GM12878 (cell line): ENCODE measurements around the gene ZNF644. TPM values are rescaled to one million over a fixed set of nuclear protein-coding genes. Genes with fewer than 3 reads are reported as not detected.

Source experiments
- ATAC-seq: fragments of 200-7000 bp; cut with Tn5 transposase; 3 replicates; pipeline ENCODE4 v1.9.1; 2020; ENCODE audit warnings: mild to moderate bottlenecking, moderate library complexity
- BruUV-seq: library from RNA; stranded (reverse); fragments of 400-500 nt; replicated peaks from 2 replicates; lab custom pipeline; 2021; lab: Mats Ljungman, UMichigan
- CTCF ChIA-PET: fragments of 300-600 bp; sonication (Branson Sonifier 250); formaldehyde crosslinking; extraction: SDS; loops from one replicate; lab custom pipeline; 2021; ENCODE audit warnings: inconsistent platforms; lab: Yijun Ruan, JAX
- POLR2A ChIA-PET: fragments of 350-600 bp; formaldehyde crosslinking; extraction: SDS; loops from one replicate; lab custom pipeline; 2021; ENCODE audit warnings: inconsistent platforms; lab: Charles Lee
- RAD21 ChIA-PET: fragments of 300-600 bp; sonication (Branson Sonifier 250); formaldehyde crosslinking; loops from one replicate; lab custom pipeline; 2023; ENCODE audit warnings: antibody characterized with exemption; ENCODE audit not compliant: unreplicated experiment; lab: Charles Lee
- SMC1A ChIA-PET: fragments of 300-600 bp; sonication (Branson Sonifier 250); formaldehyde crosslinking; loops from one replicate; lab custom pipeline; 2023; ENCODE audit not compliant: unreplicated experiment, uncharacterized antibody; lab: Charles Lee
- DNase-seq: peaks from one replicate; pipeline ENCODE4 v3.0.0-alpha.2; 2011; ENCODE audit warnings: low read depth, low spot score
- FAIRE-seq: peaks from 3 replicates; lab custom pipeline; 2011; peaks lifted over from hg19 to GRCh38; lab: Jason Lieb, UNC
- H2AFZ ChIP-seq: 2 replicates; pipeline ENCODE4 v1.6.0; 2011; ENCODE audit warnings: low read depth, low read length, control low read depth; ENCODE audit not compliant: control insufficient read depth
- H3K27ac ChIP-seq: 2 replicates; pipeline ENCODE4 v1.5.1; 2011; ENCODE audit warnings: control low read depth; ENCODE audit not compliant: control insufficient read depth, insufficient read depth
- H3K27me3 ChIP-seq, 2 experiments: replicated peaks in 1 of 2; 2 replicates each; pipeline versions ENCODE4 v1.6.0 to v1.6.1; 2011; ENCODE audit warnings: low read length in 1 of 2; ENCODE audit not compliant: control insufficient read depth in 2 of 2, insufficient read depth in 2 of 2
- H3K36me3 ChIP-seq, 2 experiments: 2 replicates each; pipeline ENCODE4 v1.5.1; 2011; ENCODE audit warnings: low read length in 1 of 2; ENCODE audit not compliant: control insufficient read depth in 2 of 2, insufficient read depth in 2 of 2
- H3K4me1 ChIP-seq: 2 replicates; pipeline ENCODE4 v1.6.1; 2011; ENCODE audit warnings: mild to moderate bottlenecking, low read length, moderate library complexity, mixed read lengths; ENCODE audit not compliant: control insufficient read depth, insufficient read depth
- H3K4me2 ChIP-seq: 2 replicates; pipeline ENCODE4 v1.6.0; 2011; ENCODE audit warnings: control low read depth; ENCODE audit not compliant: control insufficient read depth, insufficient read depth
- H3K4me3 ChIP-seq: fragments of 200-600 bp; sonication (generic); 2 replicates; pipeline ENCODE4 v1.5.1; 2016
- H3K79me2 ChIP-seq: 2 replicates; pipeline ENCODE4 v1.6.0; 2011; ENCODE audit warnings: low read length; ENCODE audit not compliant: control insufficient read depth, insufficient read depth
- H3K9ac ChIP-seq: 2 replicates; pipeline ENCODE4 v1.8.0; 2011; ENCODE audit warnings: low read length, control low read depth, mixed read lengths; ENCODE audit not compliant: control insufficient read depth, insufficient read depth
- H3K9me3 ChIP-seq: replicated peaks from 3 replicates; pipeline ENCODE4 v1.5.1; 2011; ENCODE audit warnings: mild to moderate bottlenecking, low read length; ENCODE audit not compliant: control insufficient read depth, insufficient read depth
- H4K20me1 ChIP-seq: 2 replicates; pipeline ENCODE4 v1.6.0; 2011; ENCODE audit not compliant: control insufficient read depth, insufficient read depth
- BACH1 ChIP-seq: fragments of 450-650 bp; IDR thresholded peaks from 2 replicates; pipeline ENCODE4 v1.6.1; 2017; ENCODE audit warnings: mild to moderate bottlenecking, borderline replicate concordance
- BHLHE40 ChIP-seq, 2 experiments: fragments of 450-650 bp in 1 of 2; IDR thresholded peaks; 2 replicates each; pipeline ENCODE4 v1.6.1; 2011 to 2017; ENCODE audit warnings: low read depth in 2 of 2, borderline replicate concordance in 1 of 2, improper control_type of control experiment in 1 of 2, low read length in 1 of 2, mild to moderate bottlenecking in 1 of 2
- CEBPZ ChIP-seq: fragments of 150-350 bp; IDR thresholded peaks from 2 replicates; pipeline ENCODE4 v1.6.1; 2016; ENCODE audit warnings: low read depth, low read length
- ESRRA ChIP-seq: IDR thresholded peaks from 2 replicates; pipeline ENCODE4 v1.6.1; 2012; ENCODE audit warnings: mild to moderate bottlenecking, low read length, improper control_type of control experiment
- HDAC6 ChIP-seq: fragments of 200-600 bp; sonication (generic); IDR thresholded peaks from one replicate; pipeline ENCODE4 v1.8.0; 2017; ENCODE audit warnings: antibody characterized with exemption; ENCODE audit not compliant: unreplicated experiment
- POLR2A ChIP-seq: IDR thresholded peaks from 2 replicates; pipeline ENCODE4 v1.6.1; 2011; ENCODE audit warnings: low read depth, mild to moderate bottlenecking, low read length
- SKIL ChIP-seq: fragments of 450-650 bp; IDR thresholded peaks from 2 replicates; pipeline ENCODE4 v1.6.1; 2017; ENCODE audit warnings: mild to moderate bottlenecking, low read depth, inconsistent platforms; ENCODE audit not compliant: poor library complexity, severe bottlenecking
- STAT1 ChIP-seq: fragments of 450-650 bp; conservative IDR thresholded peaks from 2 replicates; pipeline ENCODE4 v1.6.1; 2014; ENCODE audit warnings: antibody characterized with exemption, mild to moderate bottlenecking
- TCF7 ChIP-seq: IDR thresholded peaks from 2 replicates; pipeline ENCODE4 v1.6.1; 2014; ENCODE audit warnings: antibody characterized with exemption, borderline replicate concordance
- ZBTB4 ChIP-seq: fragments of 450-650 bp; formaldehyde crosslinking; IDR thresholded peaks from 2 replicates; pipeline ENCODE4 v1.4.0; 2022; ENCODE audit warnings: mild to moderate bottlenecking, moderate library complexity
- ZBTB40 ChIP-seq: fragments of 450-650 bp; IDR thresholded peaks from 2 replicates; pipeline ENCODE4 v1.6.1; 2016; ENCODE audit warnings: mild to moderate bottlenecking, moderate library complexity, borderline replicate concordance
- in situ Hi-C: fragments of 300-500 bp; cut with MboI; formaldehyde crosslinking; loops from 9 replicates; pipeline ENCODE4 v1.14.3; 2018; ENCODE audit warnings: mixed read lengths
- intact Hi-C: fragments of 100-400 bp; cut with micrococcal nuclease; formaldehyde crosslinking; loops from one replicate; pipeline ENCODE4 v1.14.2; 2022; ENCODE audit not compliant: unreplicated experiment
- polyA plus RNA-seq, 11 experiments: library from polyadenylated mRNA; depleted of rRNA in 4 of 11; unstranded in 6 of 11; stranded (reverse) in 5 of 11; fragments of >200 nt; fragmentation: Nextera tagmentation in 4 of 11; fragmentation: Illumina TruSeq in 1 of 11; extraction: Ambion mirVana in 4 of 11; extraction: Trizol in 1 of 11; gene quantifications; 1 replicate in 1 of 11; 2 replicates in 10 of 11; pipeline versions ENCODE4 v1.2.1 to v1.2.3, GENCODE V29; 2011 to 2016; ENCODE audit warnings: inconsistent platforms in 2 of 11, missing spikeins in 2 of 11, low read depth in 1 of 11
- total RNA-seq, 4 experiments: library from RNA; depleted of rRNA in 3 of 4; stranded (reverse); fragments of >200 nt in 3 of 4; fragmentation: Illumina TruSeq in 1 of 4; extraction: Trizol in 1 of 4; gene quantifications; 2 replicates each; pipeline versions ENCODE4 v1.2.1 to v1.2.3, GENCODE V29; 2013 to 2021

The ZNF644 gene
- total and polyA plus RNA-seq, 10 of the 15 experiments (the other 5 are each of a cell fraction or from before 2014, with no cell fraction given), result 17.7 to 55.3 (median 29.5) TPM

GRCh38 chr1:90995311-90995894 lies 26.4 kb downstream of the ZNF644 start:
- H3K4me1 ChIP-seq, result peaks cover 4% of the 10 kb centered on the region
- H3K4me3 ChIP-seq, result no peak overlapping the region
- H3K9me3 ChIP-seq, result peaks cover 23% of the 10 kb centered on the region
- no peak for ATAC-seq
- no peak overlapping the region for H3K4me2 ChIP-seq
- H3K9ac ChIP-seq, result no peak overlapping the region
- ChIA-PET CTCF (no interaction called here), SMC1A (interaction anchor here (1.3 kb wide), 1 partner anchor 15 kb away, joined by 4 read pairs; no protein-coding TSS in a partner anchor), POLR2A (no interaction called here), RAD21 (no interaction called here)
- no peak for FAIRE-seq
- DNase-seq, result no peak
- H4K20me1 ChIP-seq, result no peaks in the 10 kb centered on the region
- H3K27ac ChIP-seq, result no peak overlapping the region
- peaks cover 2 to 6% of the 10 kb centered on the region in 2 experiments; a peak in 3 of 4 replicates for H3K36me3 ChIP-seq
- BruUV-seq, result no TSS peak
- no peak overlapping the region for H2AFZ ChIP-seq
- in situ Hi-C loops (no loop called here), intact Hi-C loops (no loop called here)
- H3K79me2 ChIP-seq, result peaks cover 69% of the 10 kb centered on the region
- H3K27me3 ChIP-seq, result no peaks in the 10 kb centered on the region
- no peak for TF ChIP-seq TCF7
- no peak for TF ChIP-seq ESRRA
- TF ChIP-seq STAT1, result no peak
- no peak for TF ChIP-seq POLR2A
- no peak for TF ChIP-seq SKIL
- no peak for TF ChIP-seq BHLHE40 (IDR thresholded peaks at IDR 0.05; ENCODE audit: borderline replicate concordance in 1 of 2, low read depth in 2 of 2, low read length in 1 of 2)
- no peak for TF ChIP-seq HDAC6
- no peak for TF ChIP-seq ZBTB4 (CRISPR knock-in tag)
- TF ChIP-seq BACH1, result no peak
- TF ChIP-seq CEBPZ, result no peak
- no peak for TF ChIP-seq ZBTB40
